SKM-1 treated with dmso at 0.1 percent for 144 hours (cell line): ENCODE data around the gene S100A1.

Source experiments
- DNase-seq: peaks from one replicate; lab custom pipeline; 2025; ENCODE audit not compliant: unreplicated experiment; lab: John Stamatoyannopoulos, UW

S100A1 gene

GRCh38 chr1:153679337-153680119 is 51.3 kb downstream of the S100A1 start:
- DNase-seq, result no peak

- no peak for DNase-seq
Measured at GRCh38 chr1:153680120-153680403, 51.8 kb downstream of the S100A1 start.
